Upper lobe of left lung (tissue), 6 donors: ENCODE results near the gene DAPK3. TPM values are rescaled to one million over a fixed set of nuclear protein-coding genes. Genes with fewer than 3 reads are reported as not detected.
"Not testable (repeated sequence)": the region's sequence is repeated elsewhere in the genome, so short reads cannot be mapped to it uniquely, and the experiment has no call there.

Source experiments
- ATAC-seq, 2 donors: fragments of 200-7000 bp; cut with Tn5 transposase; one replicate each; pipeline ENCODE4 v1.9.1; 2022; ENCODE audit warnings: mild to moderate bottlenecking in 2 of 2, moderate library complexity in 2 of 2; ENCODE audit not compliant: low FRiP score in 2 of 2
- DNase-seq, 2 donors: peaks; one replicate each; pipeline ENCODE4 v3.0.0-alpha.2; 2019 to 2020
- H3K27ac ChIP-seq, 4 donors: fragments of 200-600 bp; sonication (generic); one replicate each; pipeline ENCODE4 v1.5.1; 2016 to 2019
- H3K27me3 ChIP-seq, 4 donors: fragments of 200-600 bp; sonication (generic); one replicate each; pipeline ENCODE4 v1.5.1; 2017 to 2019
- H3K36me3 ChIP-seq, 4 donors: fragments of 200-600 bp; sonication (generic); one replicate each; pipeline ENCODE4 v1.5.1; 2016 to 2019
- H3K4me1 ChIP-seq, 4 donors: fragments of 200-600 bp; sonication (generic); one replicate each; pipeline ENCODE4 v1.5.1; 2018 to 2019
- H3K4me3 ChIP-seq, 4 donors: fragments of 200-600 bp; sonication (generic); one replicate each; pipeline ENCODE4 v1.5.1; 2017 to 2019; ENCODE audit warnings: mild to moderate bottlenecking in 2 of 4, moderate library complexity in 1 of 4
- H3K9me3 ChIP-seq, 4 donors: fragments of 200-600 bp; sonication (generic); one replicate each; pipeline ENCODE4 v1.5.1; 2018 to 2019
- EP300 ChIP-seq, 4 donors: sonication (generic); formaldehyde crosslinking; IDR thresholded peaks; one replicate each; pipeline ENCODE4 v1.5.1; 2017; ENCODE audit warnings: antibody characterized with exemption in 4 of 4, control low read depth in 2 of 4
- POLR2A ChIP-seq, 4 donors: fragments of 450-650 bp; IDR thresholded peaks; one replicate each; pipeline ENCODE4 v1.5.1; 2016 to 2017; ENCODE audit warnings: antibody characterized with exemption in 4 of 4, mild to moderate bottlenecking in 2 of 4
- POLR2AphosphoS5 ChIP-seq, 2 donors: sonication (generic); formaldehyde crosslinking; IDR thresholded peaks; one replicate each; pipeline ENCODE4 v1.5.1; 2017; ENCODE audit warnings: antibody characterized with exemption in 2 of 2
- WGBS, 2 donors: methylation state at CpG; one replicate each; pipeline ENCODE4 v1.1.5; 2017 to 2018; 5-methylcytosine and 5-hydroxymethylcytosine counted together
- total RNA-seq, 6 donors: library from RNA; depleted of rRNA in 4 of 6; stranded (reverse); fragments of >200 nt in 4 of 6; gene quantifications; one replicate each; pipeline versions ENCODE4 v1.1.0 to v1.2.1, GENCODE V29; 2016 to 2021
- TF ChIP-seq, protein P1 (sequence below), 6 experiments: fragments of 450-650 bp in 4 of 6; fragments of 200-600 bp in 2 of 6; sonication (generic) in 2 of 6; IDR thresholded peaks; one replicate each; pipeline ENCODE4 v1.5.1; 2016 to 2019; ENCODE audit warnings: antibody characterized with exemption in 6 of 6
- donor health status: DM: no; HTN: no; CAD: no; lungs with moderate emphysema.
- donor health status: DM: no; HTN: yes; CAD: no; lungs with severe emphysema.

DAPK3 gene
- total RNA-seq, 6 donors from 2014 or later = 54.3 to 107 (median 80.6) TPM

GRCh38 chr19:3944018-3944721 is 26.7 kb downstream of the DAPK3 start:
- no peak overlapping the region for H3K4me3 ChIP-seq
- no peaks in the 10 kb centered on the region for H3K27me3 ChIP-seq
- H3K4me1 ChIP-seq = no peaks in the 10 kb centered on the region
- H3K36me3 ChIP-seq = no peaks in the 10 kb centered on the region
- TF ChIP-seq POLR2AphosphoS5 (IDR thresholded peaks at IDR 0.05) = no peak
- 71 to 77% methylated on average over 11 of the region's 11 CpGs for whole genome bisulfite sequencing, 2 donors
- ATAC-seq (no peak), DNase-seq (no peak)
- no peak overlapping the region for H3K27ac ChIP-seq
- H3K9me3 ChIP-seq = no peaks in the 10 kb centered on the region

DNA sequence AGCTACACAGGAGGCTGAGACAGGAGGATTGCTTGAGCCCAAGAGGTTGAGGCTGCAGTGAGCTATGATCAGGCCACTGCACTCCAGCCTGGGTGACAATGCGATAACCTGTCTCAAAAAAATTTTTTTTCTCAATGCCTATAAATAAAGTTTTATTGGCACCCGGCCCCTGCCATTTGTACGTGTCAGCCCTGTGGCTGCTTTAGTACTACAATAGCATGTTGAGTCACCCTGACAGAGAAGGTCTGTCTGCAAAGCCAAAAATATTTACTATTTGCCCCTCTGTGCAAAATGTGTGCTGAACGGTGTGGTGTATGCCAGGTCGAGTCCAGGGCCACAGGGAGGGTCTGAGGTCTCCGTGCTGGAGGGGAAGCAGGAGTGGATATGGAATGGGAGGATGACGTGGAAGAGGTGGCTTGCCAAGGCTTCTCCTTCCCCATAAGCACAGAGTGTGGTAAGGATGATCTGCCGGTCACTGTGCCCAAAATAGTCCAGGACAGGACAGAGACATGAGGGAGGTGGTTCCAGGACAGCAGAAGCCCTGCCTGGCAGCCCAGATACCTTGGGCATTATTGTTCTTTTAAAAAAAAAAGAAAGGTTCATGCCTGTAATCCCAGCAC is 28.0 kb downstream of the DAPK3 start:
- Histone ChIP-seq H3K4me1 (no peaks in the 10 kb centered on the region), H3K4me3 (no peak overlapping the region), H3K27me3 (no peaks in the 10 kb centered on the region), H3K9me3 (no peaks in the 10 kb centered on the region), H3K27ac (no peak overlapping the region), H3K36me3 (no peaks in the 10 kb centered on the region)
- TF ChIP-seq POLR2A (IDR thresholded peaks at IDR 0.05) (no peak), POLR2AphosphoS5 (IDR thresholded peaks at IDR 0.05) (no peak), EP300 (IDR thresholded peaks at IDR 0.05) (no peak)
- TF ChIP-seq, protein P1, sequence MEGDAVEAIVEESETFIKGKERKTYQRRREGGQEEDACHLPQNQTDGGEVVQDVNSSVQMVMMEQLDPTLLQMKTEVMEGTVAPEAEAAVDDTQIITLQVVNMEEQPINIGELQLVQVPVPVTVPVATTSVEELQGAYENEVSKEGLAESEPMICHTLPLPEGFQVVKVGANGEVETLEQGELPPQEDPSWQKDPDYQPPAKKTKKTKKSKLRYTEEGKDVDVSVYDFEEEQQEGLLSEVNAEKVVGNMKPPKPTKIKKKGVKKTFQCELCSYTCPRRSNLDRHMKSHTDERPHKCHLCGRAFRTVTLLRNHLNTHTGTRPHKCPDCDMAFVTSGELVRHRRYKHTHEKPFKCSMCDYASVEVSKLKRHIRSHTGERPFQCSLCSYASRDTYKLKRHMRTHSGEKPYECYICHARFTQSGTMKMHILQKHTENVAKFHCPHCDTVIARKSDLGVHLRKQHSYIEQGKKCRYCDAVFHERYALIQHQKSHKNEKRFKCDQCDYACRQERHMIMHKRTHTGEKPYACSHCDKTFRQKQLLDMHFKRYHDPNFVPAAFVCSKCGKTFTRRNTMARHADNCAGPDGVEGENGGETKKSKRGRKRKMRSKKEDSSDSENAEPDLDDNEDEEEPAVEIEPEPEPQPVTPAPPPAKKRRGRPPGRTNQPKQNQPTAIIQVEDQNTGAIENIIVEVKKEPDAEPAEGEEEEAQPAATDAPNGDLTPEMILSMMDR (IDR thresholded peaks at IDR 0.05) = no peak
- WGBS, 2 donors = 81 to 83% methylated on average over 7 to 8 of the region's 8 CpGs
- ATAC-seq (no peak), DNase-seq (no peak)

- not testable (repeated sequence) for H3K27me3 ChIP-seq, DNase-seq, ATAC-seq, H3K36me3 ChIP-seq, H3K4me1 ChIP-seq, H3K9me3 ChIP-seq, H3K27ac ChIP-seq, H3K4me3 ChIP-seq
- WGBS, 2 donors = 87 to 88% methylated on average over 11 to 14 of the region's 22 CpGs
Observed at GRCh38 chr19:3938300-3938950, 32.5 kb downstream of the DAPK3 start.

DNA sequence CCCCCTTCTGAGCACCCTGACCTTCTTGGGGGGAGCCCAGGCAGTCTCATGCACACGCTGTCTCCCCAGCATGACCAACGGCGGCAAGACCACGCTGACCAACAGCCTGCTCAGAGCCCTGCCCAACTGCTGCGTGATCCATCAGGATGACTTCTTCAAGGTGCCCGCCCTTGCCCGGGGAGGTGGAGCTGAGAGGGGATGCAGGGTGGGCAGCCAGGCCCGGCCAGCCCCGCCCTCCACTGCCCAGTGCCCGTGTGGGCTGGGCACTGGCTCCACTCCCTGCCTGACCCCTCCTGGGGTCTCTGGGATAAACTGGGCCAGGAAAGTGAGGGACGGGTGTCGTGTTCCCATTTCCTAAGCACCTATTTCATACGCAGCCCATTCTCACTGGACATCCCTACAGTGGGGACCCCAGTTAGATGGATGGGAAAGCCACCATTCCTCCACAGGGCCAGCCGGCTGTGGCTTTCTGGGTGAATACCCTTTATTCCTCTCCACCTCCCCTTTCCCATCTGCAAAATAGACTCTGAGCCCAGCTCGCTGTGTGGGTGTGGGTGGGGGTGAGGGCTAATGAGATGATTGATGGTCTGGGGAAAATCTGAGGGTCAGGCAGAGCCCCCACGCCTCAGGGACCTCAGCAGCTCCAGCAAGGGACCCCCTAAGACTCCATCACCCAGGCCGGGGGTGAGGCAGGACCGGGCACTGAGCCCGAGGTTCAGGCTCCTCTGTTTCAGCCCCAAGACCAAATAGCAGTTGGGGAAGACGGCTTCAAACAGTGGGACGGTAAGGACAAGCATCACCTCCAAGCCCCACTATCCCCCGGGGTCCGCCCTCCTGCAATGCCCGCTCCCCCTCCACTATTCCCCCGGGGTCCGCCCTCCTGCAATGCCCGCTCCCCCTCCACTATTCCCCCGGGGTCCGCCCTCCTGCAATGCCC is 34.1 kb downstream of the DAPK3 start:
- H3K4me1 ChIP-seq = peaks cover 0 to 8% (median 2%) of the 10 kb centered on the region in 4 donors
- DNase-seq = no peak
- H3K27ac ChIP-seq = no peak overlapping the region
- H3K27me3 ChIP-seq = peaks cover 0 to 12% (median 7%) of the 10 kb centered on the region in 4 donors
- TF ChIP-seq EP300 (IDR thresholded peaks at IDR 0.05) = no peak
- TF ChIP-seq, protein P1 (IDR thresholded peaks at IDR 0.05) = no peak
- no peak for TF ChIP-seq POLR2A (IDR thresholded peaks at IDR 0.05)
- TF ChIP-seq POLR2AphosphoS5 (IDR thresholded peaks at IDR 0.05) = no peak
- no peaks in the 10 kb centered on the region for H3K36me3 ChIP-seq
- no peak overlapping the region for H3K4me3 ChIP-seq
- no peak for ATAC-seq
- 79 to 83% methylated on average over 16 to 24 of the region's 29 CpGs for WGBS, 2 donors
- H3K9me3 ChIP-seq = no peaks in the 10 kb centered on the region

- WGBS, 2 donors = 2% methylated on average over 35 to 38 of the region's 51 CpGs
- DNase-seq (peak in 1 of 2 donors; percentile 77), ATAC-seq (no peak)
- H3K9me3 ChIP-seq = no peaks in the 10 kb centered on the region
- H3K27me3 ChIP-seq = peaks cover 0 to 12% (median 7%) of the 10 kb centered on the region in 4 donors
- H3K4me3 ChIP-seq = no peak within 1 kb of the TSS
- no peaks in the 10 kb centered on the region for H3K36me3 ChIP-seq
- H3K4me1 ChIP-seq = peaks cover 0 to 8% (median 2%) of the 10 kb centered on the region in 4 donors
- TF ChIP-seq, protein P1 (IDR thresholded peaks at IDR 0.05) = no peak
- TF ChIP-seq EP300 (IDR thresholded peaks at IDR 0.05) (no peak), POLR2A (IDR thresholded peaks at IDR 0.05) (no peak), POLR2AphosphoS5 (IDR thresholded peaks at IDR 0.05) (no peak)
- no peak within 1 kb of the TSS for H3K27ac ChIP-seq
Observed at GRCh38 chr19:3932931-3933810, 37.7 kb downstream of the DAPK3 start, which contains the start of gene NMRK2. NMRK2 (plus strand) TSS chr19:3933069; CDS start chr19:3933672, 603 bp downstream.
